ENCODE measurements around the gene GDI1. TPM values are rescaled to one million over a fixed set of nuclear protein-coding genes. Genes with fewer than 3 reads are reported as not detected.

GDI1 gene
- polyA plus RNA-seq, 1 donor (not counting 4 experiments of a cell fraction or from before 2014, with no cell fraction given) = 61.8 TPM

- H3K9me1 ChIP-seq (ENCODE audit: control insufficient read depth, extremely low read depth, insufficient read depth, low read length) = no peaks in the 10 kb centered on the region
- no peak within 1 kb of the TSS for H2AFZ ChIP-seq (ENCODE audit: control insufficient read depth, low read length)
- H3K9me3 ChIP-seq (ENCODE audit: control insufficient read depth, low read depth, low read length) = no peaks in the 10 kb centered on the region
- H3K79me2 ChIP-seq (ENCODE audit: control insufficient read depth, insufficient read depth, low read length) = peaks cover 11% of the 10 kb centered on the region
- no peaks in the 10 kb centered on the region for H3K27me3 ChIP-seq (ENCODE audit: control insufficient read depth, extremely low read depth, insufficient read depth, low read length)
- peak within 1 kb of the TSS; percentile 60 for H3K9ac ChIP-seq (ENCODE audit: control insufficient read depth, extremely low read depth, insufficient read depth, low read length)
- H3K36me3 ChIP-seq (ENCODE audit: control insufficient read depth in 2 of 2, extremely low read depth in 1 of 2, insufficient read depth in 2 of 2, low read length in 2 of 2) = peaks cover 5 to 8% of the 10 kb centered on the region in 2 experiments
- FAIRE-seq (no peak), DNase-seq (ENCODE audit: low read depth, low spot score) (peak; percentile 5)
- peak within 1 kb of the TSS; percentile 47 to 58 (median 55) for H3K4me3 ChIP-seq (ENCODE audit: control insufficient read depth in 2 of 3, extremely low read depth in 1 of 3, insufficient read depth in 2 of 3, low read depth in 1 of 3, low read length in 3 of 3)
- H3K4me1 ChIP-seq (ENCODE audit: control insufficient read depth, extremely low read depth, insufficient read depth, low read length) = peaks cover 13% of the 10 kb centered on the region
- H3K27ac ChIP-seq (ENCODE audit: control insufficient read depth, insufficient read depth, low read length) = no peak within 1 kb of the TSS
- H3K4me2 ChIP-seq (ENCODE audit: control insufficient read depth, extremely low read depth, insufficient read depth, low read depth, low read length) = peak within 1 kb of the TSS; percentile 70
- TF ChIP-seq EZH2 (IDR thresholded peaks at IDR 0.05; ENCODE audit: low read length) (no peak), CTCF (optimal IDR thresholded peaks at IDR 0.05 in 1 of 3, IDR thresholded peaks at IDR 0.05 in 1 of 3, conservative IDR thresholded peaks at IDR 0.05 in 1 of 3; ENCODE audit: extremely low read depth in 1 of 3, insufficient read depth in 2 of 3, low read length in 3 of 3) (no peak)
- H4K20me1 ChIP-seq (ENCODE audit: control insufficient read depth, extremely low read depth, insufficient read depth, low read length) = no peaks in the 10 kb centered on the region
- dilution Hi-C loops (cut with MboI; ENCODE audit: extremely low pct_ligation_motif_present, low sequenced_read_pairs) = no loop called here
These were observed 49.6 kb downstream of the GDI1 start, which contains the start of gene UBL4A for GRCh38 chrX:154486396-154487207. Gene UBL4A, minus strand, starts transcription at chrX:154486615. Its CDS starts 31 bp downstream, at chrX:154486584.

- Histone ChIP-seq H3K4me3 (ENCODE audit: control insufficient read depth in 2 of 3, extremely low read depth in 1 of 3, insufficient read depth in 2 of 3, low read depth in 1 of 3, low read length in 3 of 3) (no peak overlapping the region), H3K9ac (ENCODE audit: control insufficient read depth, extremely low read depth, insufficient read depth, low read length) (no peak overlapping the region), H3K27me3 (ENCODE audit: control insufficient read depth, extremely low read depth, insufficient read depth, low read length) (no peaks in the 10 kb centered on the region), H3K4me2 (ENCODE audit: control insufficient read depth, extremely low read depth, insufficient read depth, low read depth, low read length) (no peak overlapping the region), H3K9me1 (ENCODE audit: control insufficient read depth, extremely low read depth, insufficient read depth, low read length) (no peaks in the 10 kb centered on the region), H3K36me3 (ENCODE audit: control insufficient read depth in 2 of 2, extremely low read depth in 1 of 2, insufficient read depth in 2 of 2, low read length in 2 of 2) (peaks cover 5 to 8% of the 10 kb centered on the region in 2 experiments), H4K20me1 (ENCODE audit: control insufficient read depth, extremely low read depth, insufficient read depth, low read length) (no peaks in the 10 kb centered on the region), H3K9me3 (ENCODE audit: control insufficient read depth, low read depth, low read length) (no peaks in the 10 kb centered on the region), H2AFZ (ENCODE audit: control insufficient read depth, low read length) (no peak overlapping the region), H3K4me1 (ENCODE audit: control insufficient read depth, extremely low read depth, insufficient read depth, low read length) (peaks cover 13% of the 10 kb centered on the region), H3K27ac (ENCODE audit: control insufficient read depth, insufficient read depth, low read length) (no peak overlapping the region), H3K79me2 (ENCODE audit: control insufficient read depth, insufficient read depth, low read length) (peaks cover 11% of the 10 kb centered on the region)
- dilution Hi-C loops (cut with MboI; ENCODE audit: extremely low pct_ligation_motif_present, low sequenced_read_pairs) = no loop called here
- TF ChIP-seq CTCF (optimal IDR thresholded peaks at IDR 0.05 in 1 of 3, IDR thresholded peaks at IDR 0.05 in 1 of 3, conservative IDR thresholded peaks at IDR 0.05 in 1 of 3; ENCODE audit: extremely low read depth in 1 of 3, insufficient read depth in 2 of 3, low read length in 3 of 3) (no peak), EZH2 (IDR thresholded peaks at IDR 0.05; ENCODE audit: low read length) (no peak)
- FAIRE-seq (no peak), DNase-seq (ENCODE audit: low read depth, low spot score) (no peak)
These were observed 50.8 kb downstream of the GDI1 start for GRCh38 chrX:154487518-154488290.
